ENCODE results near the gene PAWR. TPM values are rescaled to one million over a fixed set of nuclear protein-coding genes. Genes with fewer than 3 reads are reported as not detected.
"Not testable (repeated sequence)": the region's sequence is repeated elsewhere in the genome, so short reads cannot be mapped to it uniquely, and the experiment has no call there.

PAWR gene
- total and polyA plus RNA-seq, 2 donors (not counting 1 experiment from before 2014, with no cell fraction given): 6.5 to 16.0 TPM

GRCh38 chr12:79687711-79688260 lies 3.0 kb downstream of the PAWR start:
- Histone ChIP-seq H3K9me3 (ENCODE audit: control insufficient read depth, insufficient read depth, low read depth, low read length) (no peaks in the 10 kb centered on the region), H4K20me1 (ENCODE audit: control insufficient read depth, extremely low read depth, insufficient read depth, low read length) (no peaks in the 10 kb centered on the region), H3K4me2 (ENCODE audit: extremely low read depth, insufficient read depth, low read length) (peak overlapping the region; percentile 96), H3K36me3 (ENCODE audit: control insufficient read depth, insufficient read depth, low read length) (no peaks in the 10 kb centered on the region), H3K9ac (ENCODE audit: insufficient read depth, low read length) (no peak overlapping the region), H3K4me1 (ENCODE audit: control insufficient read depth, extremely low read depth, insufficient read depth, low read length) (peaks cover 8% of the 10 kb centered on the region), H3K27ac (ENCODE audit: insufficient read depth, low read length) (no peak overlapping the region), H3K4me3 (replicated peaks in 1 of 4; ENCODE audit: control extremely low read depth in 1 of 4, insufficient read depth in 1 of 4, low read depth in 3 of 4, low read length in 4 of 4) (peak overlapping the region; percentile 15 to 87 (median 80)), H3K79me2 (ENCODE audit: control insufficient read depth, insufficient read depth, low read length) (peaks cover 5% of the 10 kb centered on the region), H3K27me3 (ENCODE audit: control insufficient read depth, insufficient read depth, low read length) (no peaks in the 10 kb centered on the region), H2AFZ (ENCODE audit: low read length) (no peak overlapping the region)
- DNase-seq (ENCODE audit: low read depth in 2 of 2): no peak
- TF ChIP-seq EZH2 (IDR thresholded peaks at IDR 0.05; ENCODE audit: low read length, missing control alignments) (no peak), CTCF (conservative IDR thresholded peaks at IDR 0.05 in 1 of 2, IDR thresholded peaks at IDR 0.05 in 1 of 2; ENCODE audit: low read depth in 1 of 2, low read length in 2 of 2) (no peak)

GRCh38 chr12:79686171-79686570 lies 4.6 kb downstream of the PAWR start:
- no peaks in the 10 kb centered on the region for H3K9me3 ChIP-seq (ENCODE audit: control insufficient read depth, insufficient read depth, low read depth, low read length)
- peaks cover 3% of the 10 kb centered on the region for H3K4me1 ChIP-seq (ENCODE audit: control insufficient read depth, extremely low read depth, insufficient read depth, low read length)
- no peak overlapping the region for H2AFZ ChIP-seq (ENCODE audit: low read length)
- no peak overlapping the region for H3K4me2 ChIP-seq (ENCODE audit: extremely low read depth, insufficient read depth, low read length)
- no peak for TF ChIP-seq EZH2 (IDR thresholded peaks at IDR 0.05; ENCODE audit: low read length, missing control alignments)
- TF ChIP-seq CTCF (conservative IDR thresholded peaks at IDR 0.05 in 1 of 2, IDR thresholded peaks at IDR 0.05 in 1 of 2; ENCODE audit: low read depth in 1 of 2, low read length in 2 of 2): no peak
- no peak overlapping the region for H3K4me3 ChIP-seq (replicated peaks in 1 of 4; ENCODE audit: control extremely low read depth in 1 of 4, insufficient read depth in 1 of 4, low read depth in 3 of 4, low read length in 4 of 4)
- H4K20me1 ChIP-seq (ENCODE audit: control insufficient read depth, extremely low read depth, insufficient read depth, low read length): no peaks in the 10 kb centered on the region
- H3K36me3 ChIP-seq (ENCODE audit: control insufficient read depth, insufficient read depth, low read length): no peaks in the 10 kb centered on the region
- DNase-seq (ENCODE audit: low read depth in 2 of 2): peak in 1 of 2 donors; percentile 15
- no peak overlapping the region for H3K27ac ChIP-seq (ENCODE audit: insufficient read depth, low read length)
- H3K9ac ChIP-seq (ENCODE audit: insufficient read depth, low read length): no peak overlapping the region
- H3K79me2 ChIP-seq (ENCODE audit: control insufficient read depth, insufficient read depth, low read length): peaks cover 5% of the 10 kb centered on the region
- H3K27me3 ChIP-seq (ENCODE audit: control insufficient read depth, insufficient read depth, low read length): no peaks in the 10 kb centered on the region

- Histone ChIP-seq H3K79me2 (ENCODE audit: control insufficient read depth, insufficient read depth, low read length) (peaks cover 5% of the 10 kb centered on the region), H3K9ac (ENCODE audit: insufficient read depth, low read length) (no peak overlapping the region), H3K4me3 (replicated peaks in 1 of 4; ENCODE audit: control extremely low read depth in 1 of 4, insufficient read depth in 1 of 4, low read depth in 3 of 4, low read length in 4 of 4) (no peak overlapping the region), H3K4me1 (ENCODE audit: control insufficient read depth, extremely low read depth, insufficient read depth, low read length) (peaks cover 3% of the 10 kb centered on the region), H3K27me3 (ENCODE audit: control insufficient read depth, insufficient read depth, low read length) (no peaks in the 10 kb centered on the region), H3K36me3 (ENCODE audit: control insufficient read depth, insufficient read depth, low read length) (no peaks in the 10 kb centered on the region), H2AFZ (ENCODE audit: low read length) (no peak overlapping the region), H3K9me3 (ENCODE audit: control insufficient read depth, insufficient read depth, low read depth, low read length) (no peaks in the 10 kb centered on the region), H3K4me2 (ENCODE audit: extremely low read depth, insufficient read depth, low read length) (peak overlapping the region; percentile 7), H3K27ac (ENCODE audit: insufficient read depth, low read length) (no peak overlapping the region), H4K20me1 (ENCODE audit: control insufficient read depth, extremely low read depth, insufficient read depth, low read length) (no peaks in the 10 kb centered on the region)
- peak; percentile 70 to 87 for DNase-seq (ENCODE audit: low read depth in 2 of 2)
- TF ChIP-seq CTCF (conservative IDR thresholded peaks at IDR 0.05 in 1 of 2, IDR thresholded peaks at IDR 0.05 in 1 of 2; ENCODE audit: low read depth in 1 of 2, low read length in 2 of 2): no peak
- no peak for TF ChIP-seq EZH2 (IDR thresholded peaks at IDR 0.05; ENCODE audit: low read length, missing control alignments)
Observed at GRCh38 chr12:79685068-79685467, 5.7 kb downstream of the PAWR start.

GRCh38 chr12:79684338-79684737 lies 6.4 kb downstream of the PAWR start:
- H3K9ac ChIP-seq (ENCODE audit: insufficient read depth, low read length); H4K20me1 ChIP-seq (ENCODE audit: control insufficient read depth, extremely low read depth, insufficient read depth, low read length); H3K27me3 ChIP-seq (ENCODE audit: control insufficient read depth, insufficient read depth, low read length); H3K4me3 ChIP-seq (replicated peaks in 1 of 4; ENCODE audit: control extremely low read depth in 1 of 4, insufficient read depth in 1 of 4, low read depth in 3 of 4, low read length in 4 of 4); H3K36me3 ChIP-seq (ENCODE audit: control insufficient read depth, insufficient read depth, low read length); DNase-seq (ENCODE audit: low read depth in 2 of 2); H3K27ac ChIP-seq (ENCODE audit: insufficient read depth, low read length); H2AFZ ChIP-seq (ENCODE audit: low read length); H3K4me1 ChIP-seq (ENCODE audit: control insufficient read depth, extremely low read depth, insufficient read depth, low read length); H3K79me2 ChIP-seq (ENCODE audit: control insufficient read depth, insufficient read depth, low read length); H3K9me3 ChIP-seq (ENCODE audit: control insufficient read depth, insufficient read depth, low read depth, low read length); H3K4me2 ChIP-seq (ENCODE audit: extremely low read depth, insufficient read depth, low read length): not testable (repeated sequence)

Data from fibroblast of lung (primary cell).